Breast epithelium (tissue), 3 donors: ENCODE measurements around the gene PXDN.
"Not testable (repeated sequence)": the region's sequence is repeated elsewhere in the genome, so short reads cannot be mapped to it uniquely, and the experiment has no call there.

ENCODE experiments used
- POLR2A ChIP-seq: fragments of 450-650 bp; IDR thresholded peaks from one replicate; pipeline ENCODE4 v1.6.1; 2016; ENCODE audit warnings: antibody characterized with exemption, mild to moderate bottlenecking, moderate library complexity
- POLR2AphosphoS5 ChIP-seq, 3 donors: sonication (generic); formaldehyde crosslinking; IDR thresholded peaks; one replicate each; pipeline ENCODE4 v1.6.1; 2017; ENCODE audit warnings: antibody characterized with exemption in 3 of 3

- not testable (repeated sequence) for TF ChIP-seq POLR2A; POLR2AphosphoS5 (IDR thresholded peaks at IDR 0.05)
These were observed 65.2 kb downstream of the PXDN start for GRCh38 chr2:1679065-1679464.
